Forelimb muscle (tissue), 1 donor: ENCODE data around the gene PCDHGB1. TPM values are rescaled to one million over a fixed set of nuclear protein-coding genes. Genes with fewer than 3 reads are reported as not detected.
"Not testable (repeated sequence)": the region's sequence is repeated elsewhere in the genome, so short reads cannot be mapped to it uniquely, and the experiment has no call there.

Experiments
- DNase-seq: peaks from one replicate; pipeline ENCODE4 v3.0.0-alpha.2; 2013; ENCODE audit warnings: low read depth
- polyA plus RNA-seq: library from polyadenylated mRNA; unstranded; fragments of 120-200 nt; gene quantifications from one replicate; pipeline ENCODE4 v1.2.1, GENCODE V29; 2013; ENCODE audit not compliant: insufficient read length

PCDHGB1 gene
- 0.49 TPM for polyA plus RNA-seq

- no peak for DNase-seq
These were observed at the start of gene PCDHGB1 for GRCh38 chr5:141349917-141350619. TSS of gene PCDHGB1 (plus strand) at chr5:141350099. CDS start at chr5:141350261, 162 bp downstream.

DNA sequence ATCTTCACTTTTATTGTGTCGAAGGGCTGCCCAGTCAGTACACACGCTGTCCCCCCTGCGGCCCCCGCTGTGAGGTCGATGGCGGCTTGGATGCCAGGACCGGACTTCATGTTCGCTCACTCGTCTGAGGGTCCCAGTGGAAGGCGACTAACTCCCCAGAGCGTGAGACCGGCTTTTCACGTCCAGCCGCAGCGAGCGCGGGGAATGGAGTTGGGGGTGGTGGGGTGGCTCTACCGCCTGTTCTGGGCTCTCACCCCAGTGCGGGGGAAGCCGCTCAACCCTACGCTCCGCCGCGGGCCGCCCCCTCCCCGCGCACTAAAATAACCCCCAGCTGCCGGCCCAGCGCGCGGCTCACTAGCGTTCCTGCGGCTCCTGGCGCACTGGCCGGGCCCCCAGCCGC is 46.1 kb upstream of the PCDHGB1 start, which contains the start of gene SLC25A2:
SLC25A2 (minus strand) TSS at position 294 of the 400 bp plus-strand sequence; CDS start at position 110, 184 bp downstream.
- no peak for DNase-seq

- no peak for DNase-seq
These were observed 43.3 kb upstream of the PCDHGB1 start for GRCh38 chr5:141306630-141307029.

- DNase-seq, result no peak
These were observed 36.2 kb upstream of the PCDHGB1 start for GRCh38 chr5:141313711-141314110.

DNA sequence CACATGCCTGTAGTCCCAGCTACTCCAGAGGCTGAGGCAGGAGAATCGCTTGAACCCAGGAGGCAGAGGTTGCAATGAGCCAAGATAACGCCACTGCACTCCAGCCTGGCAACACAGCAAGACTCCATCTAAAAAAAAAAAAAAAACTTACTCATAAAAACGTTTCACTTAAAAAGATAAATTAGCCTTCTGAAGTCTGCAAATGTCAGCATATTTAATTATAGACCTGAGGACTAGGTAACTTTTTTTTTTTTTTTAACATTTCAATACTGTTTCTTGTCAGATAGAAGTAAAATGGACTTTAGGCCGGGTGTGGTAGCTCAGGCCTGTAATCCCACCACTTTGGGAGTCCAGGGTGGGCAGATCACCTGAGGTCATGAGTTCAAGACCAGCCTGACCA is 32.9 kb upstream of the PCDHGB1 start:
- not testable (repeated sequence) for DNase-seq

GRCh38 chr5:141319202-141319601 is 30.7 kb upstream of the PCDHGB1 start:
- DNase-seq, result no peak

- DNase-seq, result no peak
These were observed 30.2 kb upstream of the PCDHGB1 start for GRCh38 chr5:141319699-141320098.

DNA sequence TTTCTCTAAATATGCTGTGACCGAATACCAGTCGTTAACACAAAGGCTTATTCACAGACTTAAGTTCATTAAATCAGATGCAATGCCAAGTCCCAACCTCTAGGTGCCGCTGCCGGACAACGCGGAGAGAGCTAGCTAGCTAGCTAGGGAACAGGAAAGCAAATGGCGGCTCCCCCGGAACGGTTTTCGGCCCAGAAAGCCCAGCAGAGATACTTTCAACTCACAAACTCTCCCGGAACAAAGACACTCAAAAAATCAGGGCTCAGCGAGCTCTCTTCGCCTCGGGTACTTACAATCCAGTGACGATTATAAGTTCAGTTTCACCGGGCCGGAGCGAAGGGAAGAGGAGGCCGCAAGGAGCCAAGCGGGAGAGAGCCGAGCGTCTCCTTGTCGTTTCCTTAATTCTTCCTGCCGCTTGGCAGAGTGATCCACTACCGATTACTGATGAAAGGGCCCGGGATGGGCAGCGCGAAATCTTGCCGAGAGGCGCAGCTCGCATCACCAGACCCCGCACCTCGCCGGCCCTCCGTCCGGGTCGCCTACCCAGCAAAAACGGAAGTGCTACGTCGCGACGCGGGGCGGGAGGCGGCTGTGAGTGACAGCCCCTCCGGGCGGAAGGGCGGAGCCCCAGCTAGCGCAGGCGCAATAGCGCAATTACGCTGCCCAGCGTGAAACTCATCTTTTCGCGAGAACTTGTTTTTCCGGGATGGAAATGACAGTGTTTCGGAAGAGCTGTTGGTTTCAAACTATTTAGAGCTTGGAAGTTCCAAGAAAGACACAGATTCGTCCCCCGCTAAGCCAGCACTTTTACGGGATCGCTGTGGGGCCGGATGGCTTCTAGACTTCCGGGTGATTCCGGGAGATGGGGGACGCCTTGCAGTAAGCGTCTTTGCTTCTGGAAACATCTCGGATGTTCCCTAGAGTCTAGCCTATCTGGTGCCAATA is 29.4 kb upstream of the PCDHGB1 start, which contains the start of gene TAF7:
TAF7 (minus strand) TSS at position 560 of the 945 bp plus-strand sequence. CDS start 740 bp downstream, outside the sequence.
- peak; percentile 84 for DNase-seq

DNA sequence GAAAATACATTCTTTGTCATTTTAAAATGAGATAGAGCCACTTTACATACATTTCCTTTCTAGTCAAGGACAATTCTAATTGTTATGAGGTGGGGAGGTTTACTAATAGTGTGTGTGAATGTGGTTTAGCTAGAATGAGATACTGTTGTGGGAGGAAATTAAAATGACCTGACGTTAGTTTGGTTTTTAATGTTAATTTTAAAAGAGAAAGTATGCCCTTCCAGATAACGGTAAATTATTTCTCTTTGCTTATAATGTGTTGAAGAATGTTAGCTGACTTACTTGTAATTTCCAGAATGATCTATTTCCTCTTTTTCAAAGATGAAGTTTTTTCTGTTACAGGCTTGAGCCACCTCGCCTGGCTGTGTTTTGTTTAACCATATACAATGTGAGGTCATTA is 27.6 kb upstream of the PCDHGB1 start:
- no peak for DNase-seq

DNA sequence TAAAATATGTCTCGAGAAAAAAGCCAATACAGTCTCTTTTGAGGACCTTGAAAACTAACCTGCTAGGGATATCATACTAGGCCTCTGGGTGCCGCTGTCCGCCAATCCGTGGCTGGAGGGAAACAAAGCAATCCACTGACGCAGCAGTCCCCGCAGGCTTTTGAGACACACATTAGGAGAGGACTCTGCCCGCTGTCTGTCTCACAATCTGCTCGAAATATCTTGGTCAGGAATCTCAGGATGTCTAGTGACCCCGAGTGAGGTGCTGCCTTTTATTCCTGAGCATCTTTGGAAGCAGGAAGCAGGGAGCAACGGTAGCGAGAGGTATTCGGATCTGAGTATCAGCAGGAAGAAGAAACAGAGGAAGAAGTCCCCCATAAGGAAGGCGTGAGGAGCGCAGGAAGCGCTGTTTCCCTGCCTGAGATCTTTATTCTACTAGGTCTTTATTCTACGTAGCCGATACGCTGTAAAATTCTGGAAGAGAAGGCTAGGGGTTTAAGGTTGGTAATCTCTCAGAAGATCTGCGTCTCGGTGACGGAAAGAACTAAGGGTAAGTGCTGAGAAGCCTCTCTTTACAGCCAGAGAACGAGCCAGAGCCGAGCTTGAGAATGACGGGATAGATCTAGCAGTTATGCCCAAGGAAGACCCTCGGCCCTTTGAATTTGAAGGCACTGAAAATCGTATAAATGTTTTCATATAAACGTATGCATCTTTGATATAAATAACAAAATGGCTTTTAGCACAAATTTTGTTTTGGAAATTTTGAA is 23.6 kb upstream of the PCDHGB1 start:
- no peak for DNase-seq

DNA sequence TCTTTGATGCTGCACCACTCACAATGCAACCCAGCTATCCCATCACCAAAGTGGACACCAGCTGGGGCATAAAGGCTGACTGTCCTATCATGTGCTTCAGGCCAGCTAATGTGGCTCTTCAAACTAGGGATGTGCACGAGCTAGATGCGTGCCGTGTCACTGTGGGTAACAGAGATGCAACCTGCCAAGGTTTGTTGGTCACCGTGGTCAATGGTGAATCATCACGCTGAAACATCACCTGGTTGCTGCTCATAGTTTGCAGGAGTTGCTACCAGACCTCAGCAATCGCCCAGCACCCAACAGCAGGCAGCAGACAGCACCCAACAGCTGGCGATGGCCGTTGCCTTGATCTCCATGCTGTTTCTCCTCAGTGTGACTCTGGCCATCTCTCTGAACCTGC is 21.7 kb upstream of the PCDHGB1 start:
- DNase-seq, result no peak

- DNase-seq, result no peak
These were observed 19.4 kb upstream of the PCDHGB1 start, which contains the start of gene PCDHGA1 for GRCh38 chr5:141330299-141331080. TSS of gene PCDHGA1 (plus strand) at chr5:141330514.

DNA sequence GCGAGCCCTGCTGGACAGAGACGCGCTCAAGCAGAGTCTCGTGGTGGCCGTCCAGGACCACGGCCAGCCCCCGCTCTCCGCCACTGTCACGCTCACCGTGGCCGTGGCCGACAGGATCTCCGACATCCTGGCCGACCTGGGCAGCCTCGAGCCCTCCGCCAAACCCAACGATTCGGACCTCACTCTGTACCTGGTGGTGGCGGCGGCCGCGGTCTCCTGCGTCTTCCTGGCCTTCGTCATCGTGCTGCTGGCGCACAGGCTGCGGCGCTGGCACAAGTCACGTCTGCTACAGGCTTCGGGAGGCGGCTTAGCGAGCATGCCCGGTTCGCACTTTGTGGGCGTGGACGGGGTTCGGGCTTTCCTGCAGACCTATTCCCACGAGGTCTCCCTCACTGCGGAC is 17.3 kb upstream of the PCDHGB1 start:
- DNase-seq, result not testable (repeated sequence)

GRCh38 chr5:141338538-141339306 is 11.2 kb upstream of the PCDHGB1 start, which contains the start of gene PCDHGA2:
TSS of gene PCDHGA2 (plus strand) at chr5:141338760.
- DNase-seq, result no peak

DNA sequence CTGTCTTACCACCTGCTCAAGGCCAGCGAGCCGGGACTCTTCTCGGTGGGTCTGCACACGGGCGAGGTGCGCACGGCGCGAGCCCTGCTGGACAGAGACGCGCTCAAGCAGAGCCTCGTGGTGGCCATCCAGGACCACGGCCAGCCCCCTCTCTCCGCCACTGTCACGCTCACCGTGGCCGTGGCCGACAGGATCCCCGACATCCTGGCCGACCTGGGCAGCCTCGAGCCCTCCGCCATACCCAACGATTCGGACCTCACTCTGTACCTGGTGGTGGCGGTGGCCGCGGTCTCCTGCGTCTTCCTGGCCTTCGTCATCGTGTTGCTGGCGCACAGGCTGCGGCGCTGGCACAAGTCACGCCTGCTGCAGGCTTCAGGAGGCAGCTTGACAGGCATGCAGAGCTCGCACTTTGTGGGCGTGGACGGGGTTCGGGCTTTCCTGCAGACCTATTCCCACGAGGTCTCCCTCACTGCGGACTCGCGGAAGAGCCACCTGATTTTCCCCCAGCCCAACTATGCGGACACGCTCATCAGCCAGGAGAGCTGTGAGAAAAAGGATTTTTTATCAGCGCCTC is 9.0 kb upstream of the PCDHGB1 start:
- DNase-seq, result not testable (repeated sequence)

DNA sequence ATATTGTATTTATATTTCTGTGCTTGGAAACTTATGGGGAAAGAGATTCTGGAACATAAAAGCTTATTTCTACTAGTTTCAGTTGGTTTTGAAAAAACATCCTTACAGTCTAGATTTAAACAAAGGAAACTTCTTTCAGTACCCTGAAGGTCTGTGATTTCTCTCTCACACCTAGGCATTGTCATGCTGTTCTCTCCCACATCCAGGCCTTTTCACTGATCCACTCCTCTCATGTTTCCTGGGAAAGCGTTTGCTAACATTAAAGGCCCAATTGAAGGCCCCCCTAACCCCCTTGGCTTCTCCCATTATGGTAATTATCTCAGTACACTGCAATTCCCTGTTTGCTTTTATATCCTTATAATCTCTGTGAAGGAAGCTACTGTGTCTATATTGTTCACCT is 7.1 kb upstream of the PCDHGB1 start:
- DNase-seq, result no peak

DNA sequence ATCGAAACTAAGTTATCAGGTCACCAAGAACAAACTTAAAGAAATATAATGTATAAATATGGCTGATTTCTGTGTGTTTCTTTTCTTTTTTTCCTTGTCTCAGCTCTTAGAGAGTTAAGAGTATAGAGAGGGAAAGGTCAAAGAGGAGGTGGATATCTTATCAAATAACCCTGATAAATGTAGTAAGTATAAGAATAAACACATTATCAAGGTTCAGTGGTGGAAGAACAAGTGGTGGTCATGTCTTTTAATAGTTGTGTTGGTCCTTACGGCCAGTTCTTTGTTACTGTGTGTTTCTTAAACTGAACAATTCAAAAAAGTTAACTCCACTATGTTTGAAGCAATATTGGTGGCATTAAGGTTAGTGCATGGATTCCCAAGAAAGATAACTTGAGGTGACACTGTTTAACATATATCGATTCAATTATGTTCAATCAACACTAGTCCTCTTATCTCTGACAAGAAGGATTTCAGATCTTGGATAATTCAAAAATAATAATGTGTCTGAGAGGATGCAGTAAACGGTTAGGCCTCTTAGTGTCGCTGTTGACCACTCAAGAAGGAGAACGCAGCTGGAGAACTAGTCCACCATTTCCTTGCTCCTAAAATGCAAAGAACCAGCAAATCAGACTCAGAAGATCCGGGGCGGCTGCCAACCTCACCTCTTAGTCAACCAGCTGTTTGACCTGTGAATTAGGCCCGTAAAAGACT is 6.5 kb upstream of the PCDHGB1 start, which contains the start of gene PCDHGA3:
PCDHGA3 (plus strand) TSS at position 588 of the 711 bp plus-strand sequence. CDS start 205 bp downstream, outside the sequence.
- DNase-seq, result no peak

DNA sequence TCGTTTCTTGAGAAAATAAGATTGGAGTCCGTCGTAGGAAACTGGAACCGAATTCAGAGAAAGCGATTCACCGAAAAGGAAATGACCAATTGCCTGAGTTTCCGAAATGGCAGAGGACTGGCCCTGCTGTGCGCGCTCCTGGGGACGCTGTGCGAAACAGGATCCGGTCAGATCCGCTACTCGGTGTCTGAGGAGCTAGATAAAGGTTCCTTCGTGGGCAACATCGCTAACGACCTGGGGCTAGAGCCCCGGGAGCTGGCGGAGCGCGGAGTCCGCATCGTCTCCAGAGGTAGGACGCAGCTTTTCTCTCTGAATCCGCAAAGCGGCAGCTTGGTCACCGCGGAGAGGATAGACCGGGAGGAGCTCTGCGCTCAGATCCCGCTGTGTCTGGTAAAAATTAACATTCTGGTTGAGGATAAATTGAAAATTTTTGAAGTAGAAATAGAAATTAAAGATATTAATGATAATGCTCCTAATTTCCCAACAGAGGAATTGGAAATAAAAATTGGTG is 5.9 kb upstream of the PCDHGB1 start:
- DNase-seq, result no peak
